T-helper 2 cell (primary cell): ENCODE measurements around the gene CPE.
"Not testable (repeated sequence)": the region's sequence is repeated elsewhere in the genome, so short reads cannot be mapped to it uniquely, and the experiment has no call there.

Experiments used
- DNase-seq, 5 experiments: peaks; one replicate each; pipeline versions ENCODE4 v3.0.0 to v3.0.0-alpha.2; 2012 to 2022
- total RNA-seq, 2 donors: gene quantifications; one replicate each; lab custom pipeline; 2026; lab: John Stamatoyannopoulos, UW

Gene CPE
- 0 to 4.9 reads per million in 2 donors for total RNA-seq

DNA sequence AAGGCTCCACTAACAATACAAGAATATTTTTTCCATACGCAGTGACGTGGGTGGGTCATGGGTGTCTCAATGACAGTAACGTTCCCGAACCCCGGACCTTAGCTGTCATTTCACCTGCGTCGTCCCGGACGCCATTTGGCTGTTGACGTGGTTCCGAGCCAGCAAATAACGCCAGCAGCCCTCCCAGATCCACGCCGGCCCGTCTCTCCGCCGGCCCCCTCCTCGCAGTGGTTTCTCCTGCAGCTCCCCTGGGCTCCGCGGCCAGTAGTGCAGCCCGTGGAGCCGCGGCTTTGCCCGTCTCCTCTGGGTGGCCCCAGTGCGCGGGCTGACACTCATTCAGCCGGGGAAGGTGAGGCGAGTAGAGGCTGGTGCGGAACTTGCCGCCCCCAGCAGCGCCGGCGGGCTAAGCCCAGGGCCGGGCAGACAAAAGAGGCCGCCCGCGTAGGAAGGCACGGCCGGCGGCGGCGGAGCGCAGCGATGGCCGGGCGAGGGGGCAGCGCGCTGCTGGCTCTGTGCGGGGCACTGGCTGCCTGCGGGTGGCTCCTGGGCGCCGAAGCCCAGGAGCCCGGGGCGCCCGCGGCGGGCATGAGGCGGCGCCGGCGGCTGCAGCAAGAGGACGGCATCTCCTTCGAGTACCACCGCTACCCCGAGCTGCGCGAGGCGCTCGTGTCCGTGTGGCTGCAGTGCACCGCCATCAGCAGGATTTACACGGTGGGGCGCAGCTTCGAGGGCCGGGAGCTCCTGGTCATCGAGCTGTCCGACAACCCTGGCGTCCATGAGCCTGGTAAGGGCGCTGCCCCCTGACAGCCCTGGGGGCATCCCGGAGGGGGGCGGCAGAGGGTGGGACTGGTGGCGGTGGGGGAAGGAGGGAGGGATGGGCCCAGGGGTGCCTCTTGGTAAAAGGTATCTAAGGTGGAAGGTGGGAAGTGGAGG is at the start of gene CPE:
TSS of gene CPE (plus strand) at position 264 of the 933 bp plus-strand sequence. CDS start at position 478, 214 bp downstream.
- peak in 4 of 5 experiments; percentile 2 to 62 (median 24) for DNase-seq

- DNase-seq, result no peak
Observed at GRCh38 chr4:165330071-165330470, 48.7 kb upstream of the CPE start.

GRCh38 chr4:165330666-165331065 is 48.1 kb upstream of the CPE start:
- DNase-seq, result no peak

GRCh38 chr4:165331359-165331758 is 47.4 kb upstream of the CPE start:
- peak in 1 of 5 experiments; percentile 58 for DNase-seq

DNA sequence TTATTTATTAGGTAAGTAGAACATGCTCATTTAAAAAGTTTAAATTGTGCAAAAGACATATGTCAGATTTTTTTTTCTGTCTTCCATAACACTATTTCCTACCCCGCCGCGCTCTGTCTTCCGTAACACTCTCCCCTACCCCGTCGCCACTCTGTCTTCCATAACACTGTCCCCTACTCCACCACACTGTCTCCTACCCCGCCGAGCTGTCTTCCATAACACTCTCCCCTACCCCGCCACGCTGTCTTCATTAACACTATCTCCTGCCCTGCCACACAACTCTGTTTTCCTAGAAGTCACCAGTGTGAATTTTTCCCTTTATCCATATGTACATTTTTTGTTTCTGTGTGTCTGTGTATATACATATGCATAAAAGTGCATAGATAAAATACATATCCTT is 47.0 kb upstream of the CPE start:
- no peak for DNase-seq

GRCh38 chr4:165332502-165332901 is 46.3 kb upstream of the CPE start:
- no peak for DNase-seq

DNA sequence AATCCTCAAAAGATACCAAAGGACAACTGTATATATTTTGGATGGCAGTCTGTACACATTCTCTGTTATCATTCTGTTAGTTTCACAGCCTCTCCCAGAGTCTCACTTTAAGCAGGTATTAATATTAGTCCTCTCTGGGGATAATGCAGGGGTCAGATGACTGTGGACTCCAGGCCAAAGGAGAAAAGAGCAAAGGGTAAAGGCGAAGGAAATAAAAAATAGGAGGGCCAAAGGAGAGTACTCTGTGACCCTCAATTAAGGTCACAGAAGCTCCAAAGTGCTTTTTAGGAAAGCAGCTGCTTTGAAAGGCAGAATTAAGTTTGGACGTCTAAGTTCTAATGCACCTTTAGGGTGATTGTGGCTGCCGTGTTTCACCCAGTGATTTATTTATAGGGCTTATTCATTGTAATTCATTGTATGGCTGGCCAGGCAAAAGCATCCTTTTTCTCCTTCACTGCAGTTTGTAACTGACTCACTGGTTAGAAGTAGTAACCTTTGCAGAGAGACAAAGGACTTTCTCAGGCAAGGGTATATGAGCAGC is 43.6 kb upstream of the CPE start:
- DNase-seq, result no peak

DNA sequence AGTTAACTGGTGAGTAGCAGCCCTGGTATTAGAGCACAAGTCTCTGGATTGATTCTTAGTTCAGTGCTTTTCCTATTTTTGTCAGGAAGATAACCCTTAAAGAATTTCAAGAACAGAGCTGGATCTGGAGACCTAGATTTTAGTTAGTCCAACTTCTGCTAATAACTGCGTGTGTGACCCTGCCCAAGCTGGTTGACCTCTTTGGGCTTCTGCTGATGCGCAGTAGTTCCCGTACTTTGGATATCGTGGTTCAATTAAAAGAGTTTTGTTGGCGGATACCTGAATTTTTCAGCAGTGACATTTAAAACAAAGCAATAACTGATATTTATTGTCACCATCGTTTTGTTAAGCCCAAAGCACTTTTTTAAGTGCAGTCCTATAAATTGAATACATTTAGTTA is 42.1 kb upstream of the CPE start:
- DNase-seq, result no peak

DNA sequence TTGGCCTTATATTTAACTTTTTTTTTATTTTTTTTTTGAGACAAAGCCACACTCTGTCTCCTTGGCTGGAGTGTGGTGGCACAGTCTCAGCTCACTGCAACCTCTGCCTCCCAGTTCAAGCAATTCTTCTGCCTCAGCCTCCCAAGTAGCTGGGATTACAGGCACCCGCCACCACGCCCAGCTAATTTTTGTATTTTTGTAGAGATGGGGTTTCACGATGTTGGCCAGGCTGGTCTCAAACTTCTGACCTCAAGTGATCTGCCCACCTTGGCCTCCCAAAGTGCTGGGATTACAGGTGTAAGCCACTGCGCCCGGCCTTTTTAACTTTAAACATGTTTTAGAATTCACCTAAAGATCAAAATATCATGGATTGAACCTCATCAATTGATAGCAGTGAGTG is 36.5 kb upstream of the CPE start:
- DNase-seq, result not testable (repeated sequence)

GRCh38 chr4:165343353-165344191 is 35.2 kb upstream of the CPE start:
- peak in 1 of 5 experiments; percentile 13 for DNase-seq

GRCh38 chr4:165345666-165346417 is 33.0 kb upstream of the CPE start:
- DNase-seq, result no peak

DNA sequence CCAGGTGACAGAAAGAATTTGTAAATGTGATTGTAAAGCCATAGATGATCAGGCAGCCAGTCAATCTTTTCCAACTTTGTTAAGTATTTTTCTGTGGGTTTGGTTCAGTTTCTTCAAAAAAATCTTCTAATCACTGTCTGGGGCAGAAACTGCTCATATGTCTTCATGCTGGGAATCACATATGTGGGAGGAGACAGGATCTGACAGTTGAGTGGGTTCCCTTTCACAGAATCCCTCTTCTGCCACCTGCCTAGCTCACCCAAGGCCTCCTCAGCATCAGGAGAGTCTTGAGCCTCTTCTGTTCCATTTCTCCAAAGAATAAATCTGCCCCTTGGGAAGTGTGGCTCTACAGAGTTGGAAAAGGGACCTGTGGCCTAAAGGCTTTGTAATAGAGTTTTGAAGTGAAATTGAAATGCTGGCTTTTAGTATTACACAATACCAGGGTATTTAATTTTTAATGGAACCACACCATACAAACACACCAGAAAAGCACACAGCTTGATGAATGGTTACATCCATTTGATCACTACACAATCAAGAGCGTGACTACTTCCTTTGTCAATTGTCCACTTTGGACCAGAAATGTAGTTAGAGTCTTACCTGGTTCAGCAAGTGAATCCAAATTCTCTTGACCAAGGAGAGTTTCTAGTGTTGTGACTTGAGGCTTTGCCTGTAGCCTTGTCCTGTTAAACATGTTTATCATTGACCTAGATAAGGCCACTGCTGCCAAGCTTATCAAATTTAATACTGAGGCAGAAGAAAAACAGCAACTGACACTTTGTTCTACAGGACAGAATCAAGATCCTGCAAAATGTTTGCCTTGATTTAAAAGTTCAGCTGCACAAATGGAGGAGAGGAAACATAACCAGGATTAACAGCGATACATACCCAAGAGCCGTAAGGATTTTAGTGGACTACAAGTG is 30.9 kb upstream of the CPE start:
- DNase-seq, result no peak

- DNase-seq, result no peak
Observed at GRCh38 chr4:165351359-165352130, 27.3 kb upstream of the CPE start.

- peak in 1 of 5 experiments; percentile 16 for DNase-seq
Observed at GRCh38 chr4:165355900-165356300, 22.9 kb upstream of the CPE start.

DNA sequence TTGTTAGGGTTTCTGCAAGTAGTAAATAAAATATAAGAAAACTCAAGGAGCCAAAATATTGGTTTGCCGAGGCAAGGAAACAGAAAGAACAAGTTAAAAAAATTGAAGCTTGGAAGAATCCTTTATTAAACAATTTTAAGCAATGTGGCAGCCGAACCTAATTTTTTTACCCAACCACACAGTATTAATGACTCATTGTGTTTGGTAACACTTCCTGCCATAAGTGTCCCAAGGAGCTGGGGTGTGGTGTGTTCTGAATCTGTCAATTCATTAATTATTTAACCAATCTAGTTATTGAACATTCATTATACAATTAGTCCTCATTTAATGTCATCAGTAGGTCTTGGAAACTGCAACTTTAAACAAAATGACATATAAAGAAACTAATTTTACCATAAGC is 19.3 kb upstream of the CPE start:
- no peak for DNase-seq

DNA sequence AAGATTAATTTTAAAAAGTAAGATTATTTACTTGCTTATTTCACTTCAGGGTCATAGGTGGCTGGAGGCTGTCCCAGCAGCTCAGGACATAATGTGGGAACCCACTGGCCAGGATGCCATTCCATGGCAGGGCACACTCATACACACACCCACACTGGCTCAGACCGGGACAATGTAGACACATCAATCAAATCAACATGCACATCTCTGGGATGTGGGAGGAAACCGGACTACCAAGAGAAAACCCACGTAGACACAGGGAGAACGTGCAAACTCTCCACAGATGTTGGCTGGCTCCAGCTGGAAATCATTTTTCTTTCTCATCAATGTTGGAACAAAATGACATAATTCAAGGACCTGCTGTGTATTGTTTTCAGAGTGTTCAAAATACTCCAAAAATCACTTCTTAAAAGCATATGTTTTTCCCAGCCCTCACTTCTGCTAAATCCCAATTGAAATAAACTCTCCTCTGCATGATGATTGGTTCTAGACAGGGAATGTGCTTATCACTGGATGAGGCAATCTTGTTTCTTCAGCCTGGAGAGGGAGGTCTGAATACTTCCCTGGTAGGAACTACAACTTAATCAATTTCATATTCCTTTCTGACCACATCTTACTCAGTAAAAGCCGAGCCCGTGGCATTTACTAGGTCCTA is 18.6 kb upstream of the CPE start:
- DNase-seq, result no peak

- no peak for DNase-seq
Observed at GRCh38 chr4:165360985-165361670, 17.7 kb upstream of the CPE start.

GRCh38 chr4:165361810-165362209 is 17.0 kb upstream of the CPE start:
- DNase-seq, result no peak

DNA sequence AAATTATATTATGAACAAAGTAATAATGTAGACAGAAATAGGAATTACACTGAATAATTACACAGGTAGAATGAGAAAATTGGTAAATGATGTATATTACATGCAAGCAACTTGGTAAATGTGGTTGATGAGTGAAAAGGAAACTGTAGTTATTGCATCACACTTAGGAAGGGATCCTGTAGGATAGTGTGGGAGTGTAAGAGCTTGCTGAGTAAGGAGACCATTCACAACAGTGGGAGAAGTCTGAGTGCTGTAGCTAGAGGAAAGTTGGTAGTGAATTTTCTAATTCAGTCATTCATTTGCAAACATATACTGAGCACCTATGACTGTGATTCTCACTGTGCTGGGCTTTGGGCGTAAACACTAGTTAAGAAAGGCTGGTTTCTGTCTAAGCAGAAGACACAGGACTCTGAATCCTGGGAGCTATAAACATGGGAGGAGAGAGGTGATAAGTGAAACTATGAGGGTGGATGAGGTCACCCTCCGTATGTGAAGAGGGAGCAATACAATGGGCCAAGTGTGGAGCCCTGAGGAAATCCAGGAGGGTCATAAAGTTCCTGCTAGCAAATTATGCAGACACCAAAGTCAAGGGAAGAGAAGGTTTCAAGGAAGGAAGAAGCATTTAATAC is 14.2 kb upstream of the CPE start:
- DNase-seq, result no peak
